Neural progenitor cell (in vitro differentiated cells): ENCODE results near the gene CSTF3.

Source experiments
- CTCF ChIP-seq: fragments of 200-600 bp; sonication (generic); IDR thresholded peaks from 2 replicates; pipeline ENCODE4 v1.5.1; 2017; ENCODE audit warnings: antibody characterized with exemption, mild to moderate bottlenecking
- EZH2phosphoT487 ChIP-seq: fragments of 200-600 bp; sonication (generic); IDR thresholded peaks from 2 replicates; pipeline ENCODE4 v1.6.1; 2017; ENCODE audit warnings: antibody characterized with exemption

GRCh38 chr11:33134276-33134675 is 27.0 kb downstream of the CSTF3 start:
- TF ChIP-seq CTCF, result no peak
- no peak for TF ChIP-seq EZH2phosphoT487
